Globus pallidus (tissue), 1 donor: ENCODE results near the gene HASPIN.
"Not testable (repeated sequence)": the region's sequence is repeated elsewhere in the genome, so short reads cannot be mapped to it uniquely, and the experiment has no call there.

ENCODE experiments used
- DNase-seq: peaks from one replicate; pipeline ENCODE4 v3.0.0-alpha.2; 2015; ENCODE audit warnings: low spot score

Gene HASPIN

DNA sequence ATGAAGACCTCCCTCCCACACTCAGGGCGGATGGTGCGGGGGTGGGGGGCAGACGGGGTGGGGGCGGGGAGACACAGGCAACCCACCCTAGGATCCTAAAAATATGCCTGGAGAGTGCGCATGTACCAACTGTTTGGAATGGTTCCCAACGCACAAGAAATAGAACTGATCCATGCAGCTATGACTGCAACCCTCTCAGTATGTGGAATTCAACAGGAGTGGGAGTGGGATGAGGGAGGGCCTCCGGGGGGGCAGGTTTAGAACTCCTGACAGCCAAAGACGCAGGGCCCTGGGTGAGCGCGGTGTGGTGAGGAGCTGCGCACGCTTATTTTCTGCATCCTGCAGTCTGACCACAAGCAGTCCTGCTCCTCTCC, 26.6 kb upstream of the HASPIN start:
- DNase-seq = no peak

GRCh38 chr17:3698139-3698538, 25.6 kb upstream of the HASPIN start:
- no peak for DNase-seq

DNA sequence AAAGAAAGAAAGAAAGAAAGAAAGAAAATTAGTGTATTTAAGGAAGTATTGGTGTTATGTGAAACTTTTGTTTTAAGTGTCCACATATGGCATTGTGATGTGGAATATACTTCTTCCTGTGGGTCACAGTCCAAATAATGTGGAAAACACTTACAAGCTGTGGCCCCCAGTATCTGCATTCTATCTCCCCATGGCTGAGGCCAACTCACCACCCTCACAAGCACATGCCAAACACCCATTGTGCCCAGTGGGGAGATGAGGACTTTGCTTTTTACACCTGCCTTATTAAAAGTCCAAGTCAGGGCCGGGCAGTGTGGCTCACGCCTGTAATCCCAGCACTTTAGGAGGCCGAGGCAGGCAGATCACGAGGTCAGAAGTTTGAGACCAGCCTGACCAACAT, 23.8 kb upstream of the HASPIN start:
- DNase-seq = no peak

- not testable (repeated sequence) for DNase-seq
Observed at GRCh38 chr17:3702041-3702539, 21.6 kb upstream of the HASPIN start.

GRCh38 chr17:3704931-3705717, 18.6 kb upstream of the HASPIN start:
- no peak for DNase-seq

GRCh38 chr17:3705718-3705984, 18.1 kb upstream of the HASPIN start:
- DNase-seq = not testable (repeated sequence)

DNA sequence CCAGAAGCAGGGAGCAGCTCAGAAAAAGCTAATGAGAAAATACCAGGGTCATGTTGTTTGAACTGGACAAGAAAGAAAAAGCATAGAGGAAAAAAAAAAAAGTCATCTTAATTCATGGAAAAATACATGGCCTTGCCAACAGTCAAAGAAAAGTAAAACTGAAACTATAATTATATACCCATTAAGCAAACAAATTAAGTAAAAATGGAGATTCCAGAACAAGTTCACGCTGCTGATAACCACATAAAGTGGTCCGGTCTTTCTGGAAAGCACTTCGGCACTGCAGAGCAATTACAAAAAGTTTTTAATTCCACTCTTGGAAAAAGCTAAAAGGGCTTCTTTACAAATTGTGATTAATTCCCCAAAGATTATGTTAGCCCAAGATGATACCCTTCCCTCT, 15.3 kb upstream of the HASPIN start:
- DNase-seq = no peak

DNA sequence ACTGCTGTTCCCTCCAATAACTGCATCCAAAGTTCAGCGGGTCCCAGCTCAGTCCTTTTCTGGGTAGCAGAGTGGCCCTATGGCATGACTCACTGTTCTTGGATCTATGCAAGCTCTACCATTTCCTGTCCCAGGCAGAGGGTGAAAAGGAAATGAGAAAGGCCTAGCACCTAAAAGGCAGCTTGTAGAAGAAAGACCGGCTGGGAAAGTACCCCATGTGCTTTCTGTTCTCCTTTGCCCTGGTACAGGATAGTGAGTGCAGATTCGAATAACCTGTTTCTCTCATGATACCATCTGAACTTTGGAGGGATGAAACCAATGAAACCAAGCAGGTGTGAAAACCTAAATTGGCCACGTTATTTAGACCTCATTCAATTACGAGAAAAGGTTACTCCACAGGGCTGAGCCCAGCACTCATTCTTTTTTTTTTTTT, 12.7 kb upstream of the HASPIN start:
- DNase-seq = no peak

GRCh38 chr17:3712811-3713463, 10.8 kb upstream of the HASPIN start:
- no peak for DNase-seq

- DNase-seq = no peak
Observed at GRCh38 chr17:3715296-3715695, 8.4 kb upstream of the HASPIN start.

DNA sequence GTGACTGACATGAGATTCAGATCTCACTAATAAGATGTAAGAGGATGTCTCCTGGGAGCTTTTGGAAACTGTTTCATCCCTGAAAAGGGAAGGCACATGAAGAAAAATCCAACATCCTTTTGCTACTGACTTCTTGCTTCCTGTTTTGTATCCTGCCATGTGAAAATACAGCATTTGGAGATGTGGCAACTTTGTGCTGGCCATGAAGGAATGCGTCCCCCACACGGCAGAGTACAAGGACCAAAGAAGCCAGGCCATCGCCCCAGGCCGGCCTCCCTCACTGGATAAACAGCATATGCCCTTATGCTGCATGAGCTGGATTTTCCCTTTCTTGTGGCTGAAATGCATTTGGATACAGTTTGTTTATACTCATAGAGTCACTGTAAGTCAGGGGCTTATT, 5.5 kb upstream of the HASPIN start:
- no peak for DNase-seq

DNA sequence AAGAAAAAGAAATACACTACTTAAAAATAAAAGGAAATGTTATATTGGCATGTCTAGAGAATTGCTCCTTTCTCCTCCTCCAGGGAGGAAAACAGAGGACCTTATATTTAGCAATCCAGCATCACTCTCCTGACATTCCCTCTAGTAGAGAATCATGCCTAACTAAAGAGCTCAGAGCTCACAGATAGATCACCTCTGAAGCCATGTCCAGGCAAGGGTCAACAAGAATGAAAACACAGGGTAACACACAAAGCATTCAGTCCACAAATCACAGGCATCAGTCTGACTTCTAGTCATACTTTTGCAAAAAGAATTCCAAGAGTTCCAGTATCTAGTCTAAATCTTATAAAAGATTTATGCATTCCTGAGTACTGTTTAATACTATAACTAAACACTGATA, 4.4 kb upstream of the HASPIN start:
- DNase-seq = no peak

DNA sequence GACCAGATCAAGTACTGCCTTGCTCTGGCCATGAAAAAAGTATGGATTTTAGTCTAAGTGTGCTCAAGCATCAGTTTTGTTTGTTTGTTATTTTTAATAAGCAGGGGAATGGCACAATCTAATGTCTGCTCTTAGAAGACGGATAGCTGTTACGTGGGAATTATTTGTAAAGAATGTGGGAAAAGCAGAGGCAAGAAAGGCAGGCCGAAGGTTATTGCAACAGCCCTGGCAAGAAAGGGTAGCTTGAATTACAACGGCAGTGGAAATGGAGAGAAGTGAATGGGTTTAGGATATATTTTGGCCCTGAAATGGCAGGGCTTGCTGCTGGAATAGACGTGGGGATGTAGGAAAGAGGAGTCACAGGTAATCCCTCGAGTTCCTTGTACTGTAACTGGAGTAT, 987 bp upstream of the HASPIN start:
- DNase-seq = no peak

- DNase-seq = no peak
Observed at GRCh38 chr17:3723188-3723555, 531 bp upstream of the HASPIN start.

- DNase-seq = no peak
Observed at GRCh38 chr17:3724378-3725077, 825 bp downstream of the HASPIN start.

DNA sequence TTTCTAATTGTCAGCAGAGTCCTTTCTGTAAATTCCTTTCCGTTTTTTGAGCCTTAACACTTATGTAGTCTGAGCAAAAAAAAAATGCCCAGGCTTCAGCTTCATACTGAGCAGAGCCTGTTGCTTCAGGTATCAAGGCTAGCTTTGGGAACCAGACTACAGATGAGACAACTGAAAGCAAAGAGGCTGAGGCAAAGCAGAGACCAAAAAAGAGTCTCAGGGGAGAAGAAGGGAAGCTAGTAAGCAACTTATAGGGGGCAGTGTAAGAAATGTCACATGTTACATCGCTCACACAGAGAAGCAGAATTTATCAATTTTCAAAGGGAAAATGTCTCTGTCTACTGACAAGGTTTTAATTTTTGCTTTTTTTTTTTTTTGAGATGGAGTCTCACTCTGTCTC, 3.3 kb downstream of the HASPIN start:
- DNase-seq = no peak

DNA sequence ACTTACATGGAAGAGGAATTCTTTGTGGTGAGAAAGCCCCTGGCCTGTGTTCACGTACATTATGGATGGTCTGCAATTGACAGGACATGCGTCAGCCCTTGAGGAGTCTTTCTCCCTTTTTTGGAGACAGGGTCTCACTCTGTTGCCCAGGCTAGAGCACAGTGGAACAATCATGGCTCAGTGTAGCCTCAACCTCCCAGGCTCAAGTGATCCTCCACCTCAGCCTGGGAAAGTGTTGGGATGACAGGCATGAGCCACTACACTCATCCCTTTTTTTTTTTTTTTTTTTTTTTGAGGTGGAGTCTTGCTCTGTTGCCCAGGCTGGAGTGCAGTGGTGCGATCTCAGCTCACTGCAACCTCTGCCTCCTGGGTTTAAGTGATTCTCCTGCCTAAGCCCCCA, 4.4 kb downstream of the HASPIN start:
- not testable (repeated sequence) for DNase-seq

GRCh38 chr17:3729881-3730280, 6.2 kb downstream of the HASPIN start:
- no peak for DNase-seq

GRCh38 chr17:3730881-3731429, 7.3 kb downstream of the HASPIN start:
- no peak for DNase-seq

DNA sequence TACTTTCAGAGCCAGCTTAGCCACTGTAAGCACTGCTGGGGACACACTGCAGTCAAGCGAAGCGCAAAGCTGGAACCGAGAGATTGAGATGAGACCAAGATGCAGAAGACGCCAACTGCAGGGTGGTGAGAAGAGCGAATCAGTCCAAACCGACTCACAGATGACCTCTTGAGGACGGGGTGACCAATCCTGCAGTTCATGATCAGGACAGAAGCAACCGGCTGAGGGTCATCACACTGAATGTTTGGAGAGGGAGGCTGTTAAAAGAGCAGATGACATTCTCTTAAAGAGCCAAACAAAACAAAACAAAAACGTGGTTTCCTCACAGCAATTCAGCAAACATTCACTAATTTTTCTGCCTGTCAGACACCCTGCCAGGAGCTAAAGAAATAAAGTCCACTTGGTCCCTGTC, 8.5 kb downstream of the HASPIN start:
- no peak for DNase-seq

DNA sequence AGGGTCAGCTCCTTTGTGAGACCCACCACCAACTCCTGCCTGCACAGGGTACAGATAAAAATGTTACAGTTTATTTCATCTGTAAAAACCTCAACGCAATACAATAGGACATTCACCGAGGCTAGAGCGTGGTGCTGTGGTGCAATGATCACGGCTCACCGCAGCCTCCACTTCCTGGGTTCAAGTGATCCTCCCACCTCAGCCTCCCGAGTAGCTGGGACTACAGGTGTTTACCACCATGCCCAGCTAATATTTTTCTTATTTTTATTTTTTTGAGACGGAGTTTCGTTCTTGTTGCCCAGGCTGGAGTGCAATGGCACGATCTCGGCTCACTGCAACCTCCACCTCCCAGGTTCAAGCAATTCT, 11.2 kb downstream of the HASPIN start:
- not testable (repeated sequence) for DNase-seq

DNA sequence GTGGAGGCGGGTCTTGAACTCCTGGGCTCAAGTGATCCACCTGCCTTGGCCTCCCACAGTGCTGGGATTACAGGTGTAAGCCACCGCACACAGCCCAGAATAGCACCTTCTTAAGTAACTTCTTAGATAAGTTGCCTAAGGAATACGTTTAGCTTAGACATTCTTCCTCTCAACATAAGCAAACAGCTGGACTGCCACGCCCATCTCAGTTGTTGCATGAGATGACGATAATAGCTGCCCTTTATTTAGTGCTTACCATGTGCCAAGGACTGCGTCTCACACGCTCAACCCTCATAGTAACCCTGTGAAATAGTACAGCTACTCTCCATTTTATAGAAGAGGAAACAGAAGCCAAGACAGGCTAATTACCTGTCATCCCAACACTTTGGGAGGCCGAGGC, 11.8 kb downstream of the HASPIN start:
- DNase-seq = no peak
